H1 (cell line): ENCODE measurements around the gene SEMA3E. TPM values are rescaled to one million over a fixed set of nuclear protein-coding genes. Genes with fewer than 3 reads are reported as not detected.

ENCODE experiments used
- CTCF ChIA-PET: fragments of 300-600 bp; sonication (Branson Sonifier 250); formaldehyde crosslinking; loops from one replicate; lab custom pipeline; 2021; ENCODE audit not compliant: partially characterized antibody; lab: Charles Lee
- POLR2A ChIA-PET: fragments of 300-600 bp; sonication (Branson Sonifier 250); formaldehyde crosslinking; loops from one replicate; lab custom pipeline; 2021; ENCODE audit warnings: inconsistent platforms; ENCODE audit not compliant: partially characterized antibody; lab: Charles Lee
- DNase-seq, 2 experiments: peaks; one replicate each; pipeline versions ENCODE4 v3.0.0 to v3.0.0-alpha.2; 2010 to 2022; ENCODE audit warnings: low spot score in 2 of 2, low read depth in 1 of 2, mixed read lengths in 1 of 2
- FAIRE-seq: peaks from 2 replicates; lab custom pipeline; 2011; peaks lifted over from hg19 to GRCh38; lab: Jason Lieb, UNC
- H2AFZ ChIP-seq: 2 replicates; pipeline ENCODE4 v1.8.1; 2012; ENCODE audit warnings: low read length, inconsistent platforms
- H2AK5ac ChIP-seq: 2 replicates; pipeline ENCODE4 v1.6.1; 2013; ENCODE audit warnings: low read depth, low read length
- H2BK120ac ChIP-seq: replicated peaks from 2 replicates; pipeline ENCODE3; 2013; ENCODE audit warnings: low read depth, low read length, inconsistent platforms
- H2BK12ac ChIP-seq: 2 replicates; pipeline ENCODE4 v1.6.1; 2013; ENCODE audit warnings: low read depth, low read length
- H2BK15ac ChIP-seq: 2 replicates; pipeline ENCODE4 v1.6.1; 2013; ENCODE audit warnings: low read length
- H2BK20ac ChIP-seq: 2 replicates; pipeline ENCODE4 v1.6.1; 2013; ENCODE audit warnings: low read length
- H2BK5ac ChIP-seq: 2 replicates; pipeline ENCODE4 v1.6.1; 2013; ENCODE audit warnings: low read depth, low read length
- H3K14ac ChIP-seq: 2 replicates; pipeline ENCODE4 v1.6.1; 2013; ENCODE audit warnings: inconsistent platforms; ENCODE audit not compliant: insufficient read length
- H3K18ac ChIP-seq: 2 replicates; pipeline ENCODE4 v1.6.1; 2013; ENCODE audit warnings: low read length; ENCODE audit errors: extremely low read depth
- H3K23ac ChIP-seq: 2 replicates; pipeline ENCODE4 v1.6.1; 2013; ENCODE audit warnings: inconsistent platforms; ENCODE audit not compliant: insufficient read length
- H3K23me2 ChIP-seq: 2 replicates; pipeline ENCODE4 v1.6.1; 2013; ENCODE audit warnings: low read depth, low read length
- H3K27ac ChIP-seq: 2 replicates; pipeline ENCODE4 v1.6.1; 2011; ENCODE audit warnings: low read depth, low read length, inconsistent platforms
- H3K27me3 ChIP-seq, 4 experiments: replicated peaks in 1 of 4; 1 replicate in 1 of 4; 2 replicates in 3 of 4; pipeline versions ENCODE4 v1.6.1 to v1.8.1; 2011 to 2013; ENCODE audit warnings: low read length in 3 of 4, mild to moderate bottlenecking in 3 of 4, inconsistent platforms in 2 of 4, mixed read lengths in 2 of 4, moderate library complexity in 1 of 4; ENCODE audit not compliant: control insufficient read depth in 3 of 4, insufficient read depth in 3 of 4; ENCODE audit errors: extremely low read depth in 1 of 4
- H3K36me3 ChIP-seq, 4 experiments: 2 replicates each; pipeline versions ENCODE4 v1.6.1 to v1.8.1; 2011 to 2013; ENCODE audit warnings: mild to moderate bottlenecking in 4 of 4, low read length in 3 of 4, moderate library complexity in 2 of 4, control low read depth in 1 of 4, inconsistent platforms in 1 of 4; ENCODE audit not compliant: insufficient read depth in 4 of 4, control insufficient read depth in 2 of 4
- H3K4ac ChIP-seq: replicated peaks from 2 replicates; pipeline ENCODE3; 2013; ENCODE audit warnings: low read length, low read depth, mixed read lengths, inconsistent platforms; ENCODE audit not compliant: insufficient read length
- H3K4me1 ChIP-seq, 4 experiments: replicated peaks in 1 of 4; 1 replicate in 1 of 4; 2 replicates in 3 of 4; pipeline versions ENCODE4 v1.6.1 to v1.8.1; 2011 to 2013; ENCODE audit warnings: low read length in 3 of 4, inconsistent platforms in 2 of 4, mixed read lengths in 1 of 4; ENCODE audit not compliant: insufficient read depth in 4 of 4, control insufficient read depth in 3 of 4
- H3K4me2 ChIP-seq, 2 experiments: 2 replicates each; pipeline versions ENCODE4 v1.6.1 to v1.8.1; 2011 to 2013; ENCODE audit warnings: low read depth in 2 of 2, low read length in 2 of 2, control low read depth in 1 of 2, inconsistent platforms in 1 of 2, mild to moderate bottlenecking in 1 of 2; ENCODE audit not compliant: insufficient read depth in 1 of 2
- H3K4me3 ChIP-seq, 4 experiments: fragments of 200-600, 300-600 bp in 1 of 4; sonication (generic), shearing (Covaris generic), sonication (Bioruptor Twin) in 1 of 4; 2 replicates each; pipeline versions ENCODE4 v1.5.1 to v1.8.1; 2011 to 2016; ENCODE audit warnings: low read length in 4 of 4, low read depth in 3 of 4, control low read depth in 2 of 4, inconsistent platforms in 2 of 4, mild to moderate bottlenecking in 2 of 4, mixed read lengths in 1 of 4, moderate library complexity in 1 of 4; ENCODE audit not compliant: insufficient read depth in 2 of 4; ENCODE audit errors: extremely low read depth in 1 of 4
- H3K56ac ChIP-seq: replicated peaks from 2 replicates; pipeline ENCODE3; 2013; ENCODE audit warnings: low read depth, mild to moderate bottlenecking, mixed read lengths, low read length, inconsistent platforms; ENCODE audit not compliant: insufficient read length
- H3K79me1 ChIP-seq: 2 replicates; pipeline ENCODE4 v1.6.1; 2013; ENCODE audit warnings: low read depth, low read length, control low read depth
- H3K79me2 ChIP-seq, 2 experiments: 2 replicates each; pipeline versions ENCODE4 v1.6.1 to v1.8.1; 2012 to 2013; ENCODE audit warnings: low read length in 2 of 2, mild to moderate bottlenecking in 2 of 2, inconsistent platforms in 1 of 2; ENCODE audit not compliant: insufficient read depth in 2 of 2, control insufficient read depth in 1 of 2
- H3K9ac ChIP-seq, 4 experiments: replicated peaks in 1 of 4; 1 replicate in 1 of 4; 2 replicates in 3 of 4; pipeline versions ENCODE4 v1.6.1 to v1.8.1; 2011 to 2013; ENCODE audit warnings: low read depth in 3 of 4, low read length in 3 of 4, control low read depth in 2 of 4, mild to moderate bottlenecking in 2 of 4, moderate library complexity in 2 of 4, inconsistent platforms in 1 of 4; ENCODE audit errors: extremely low read depth in 1 of 4
- H3K9me3 ChIP-seq, 2 experiments: 2 replicates each; pipeline versions ENCODE4 v1.6.1 to v1.8.1; 2012 to 2013; ENCODE audit warnings: mild to moderate bottlenecking in 2 of 2, moderate library complexity in 2 of 2, control low read depth in 1 of 2, inconsistent platforms in 1 of 2, low read depth in 1 of 2, low read length in 1 of 2, mixed read lengths in 1 of 2; ENCODE audit not compliant: insufficient read depth in 2 of 2
- H4K20me1 ChIP-seq, 2 experiments: replicated peaks in 1 of 2; 2 replicates each; pipeline versions ENCODE3 to v1.8.1; 2011 to 2013; ENCODE audit warnings: inconsistent platforms in 2 of 2, low read length in 2 of 2, mild to moderate bottlenecking in 1 of 2; ENCODE audit not compliant: insufficient read depth in 2 of 2, control insufficient read depth in 1 of 2
- H4K5ac ChIP-seq: 2 replicates; pipeline ENCODE4 v1.6.1; 2013; ENCODE audit warnings: low read length, low read depth, mixed read lengths, inconsistent platforms; ENCODE audit not compliant: insufficient read length
- H4K8ac ChIP-seq: 2 replicates; pipeline ENCODE4 v1.8.0; 2013; ENCODE audit warnings: mild to moderate bottlenecking, moderate library complexity, low read length, inconsistent platforms; ENCODE audit not compliant: insufficient read depth; ENCODE audit errors: extremely low read depth
- H4K91ac ChIP-seq: replicated peaks from 2 replicates; pipeline ENCODE3; 2013; ENCODE audit warnings: low read length, mixed read lengths, inconsistent platforms; ENCODE audit not compliant: insufficient read length
- CEBPB ChIP-seq: IDR thresholded peaks from 2 replicates; pipeline ENCODE4 v1.6.1; 2012; ENCODE audit warnings: low read depth, low read length
- EP300 ChIP-seq, 2 experiments: IDR thresholded peaks; 1 replicate in 1 of 2; 2 replicates in 1 of 2; pipeline ENCODE4 v1.6.1; 2011 to 2012; ENCODE audit warnings: low read depth in 2 of 2, low read length in 2 of 2, mild to moderate bottlenecking in 2 of 2, borderline replicate concordance in 1 of 2, inconsistent platforms in 1 of 2, moderate library complexity in 1 of 2
- FOSL1 ChIP-seq: IDR thresholded peaks from 2 replicates; pipeline ENCODE4 v1.6.1; 2011; ENCODE audit warnings: mild to moderate bottlenecking, low read depth, low read length, moderate library complexity; ENCODE audit not compliant: insufficient read depth
- HDAC2 ChIP-seq, 2 experiments: fragments of 300-600 bp in 1 of 2; sonication (generic) in 1 of 2; IDR thresholded peaks; 2 replicates each; pipeline ENCODE4 v1.6.1; 2011 to 2012; ENCODE audit warnings: low read depth in 2 of 2, low read length in 2 of 2, mild to moderate bottlenecking in 2 of 2, moderate library complexity in 2 of 2, borderline replicate concordance in 1 of 2, inconsistent platforms in 1 of 2
- KDM4A ChIP-seq: IDR thresholded peaks from one replicate; pipeline ENCODE4 v1.7.1; 2012; ENCODE audit warnings: low read depth, mild to moderate bottlenecking, moderate library complexity, low read length, inconsistent platforms; ENCODE audit not compliant: severe bottlenecking
- RAD21 ChIP-seq, 2 experiments: IDR thresholded peaks in 1 of 2; conservative IDR thresholded peaks in 1 of 2; 2 replicates each; pipeline ENCODE4 v1.6.1; 2011; ENCODE audit warnings: low read depth in 2 of 2, low read length in 2 of 2, improper control_type of control experiment in 1 of 2, inconsistent platforms in 1 of 2, mild to moderate bottlenecking in 1 of 2, moderate library complexity in 1 of 2
- RNF2 ChIP-seq: fragments of 200-900, 300-1000 bp; sonication (generic); IDR thresholded peaks from 2 replicates; pipeline ENCODE4 v1.7.1; 2016; ENCODE audit warnings: borderline replicate concordance, low read depth, mild to moderate bottlenecking, antibody characterized with exemption, low read length; ENCODE audit not compliant: poor library complexity, severe bottlenecking; ENCODE audit errors: missing control alignments
- RXRA ChIP-seq: IDR thresholded peaks from 2 replicates; pipeline ENCODE4 v1.6.1; 2011; ENCODE audit warnings: low read depth, mild to moderate bottlenecking, low read length, moderate library complexity; ENCODE audit not compliant: insufficient read depth
- SP2 ChIP-seq: IDR thresholded peaks from 2 replicates; pipeline ENCODE4 v1.6.1; 2012; ENCODE audit warnings: mild to moderate bottlenecking, low read length, inconsistent platforms
- TAF7 ChIP-seq: optimal IDR thresholded peaks from 2 replicates; pipeline ENCODE3; 2011; ENCODE audit warnings: low read depth, mild to moderate bottlenecking, inconsistent platforms, low read length, moderate library complexity, borderline replicate concordance
- TCF12 ChIP-seq: IDR thresholded peaks from 2 replicates; pipeline ENCODE4 v1.6.1; 2011; ENCODE audit warnings: low read depth, mild to moderate bottlenecking, low read length
- USF2 ChIP-seq: IDR thresholded peaks from 2 replicates; pipeline ENCODE4 v1.6.1; 2011; ENCODE audit warnings: low read length, improper control_type of control experiment
- polyA plus RNA-seq, 7 experiments: library from polyadenylated mRNA; depleted of rRNA in 3 of 7; stranded (reverse) in 5 of 7; unstranded in 2 of 7; fragments of >200 nt in 5 of 7; fragments of 200-250 nt in 2 of 7; gene quantifications; 1 replicate in 5 of 7; 2 replicates in 1 of 7; 4 replicates in 1 of 7; pipeline versions ENCODE4 v1.2.1 to v1.2.3, GENCODE V29; 2011 to 2013; ENCODE audit warnings: missing spikeins in 2 of 7, mixed read lengths in 2 of 7
- total RNA-seq: library from RNA; stranded (reverse); fragmentation: NEBNext Ultra II Directional; extraction: Animal tissue kit (Norgen Biotek cat#: 25700); gene quantifications from 2 replicates; pipeline ENCODE4 v1.2.1, GENCODE V29; 2021

Gene SEMA3E
- total and polyA plus RNA-seq, 2 of the 8 experiments (the other 6 are each of a cell fraction or from before 2014, with no cell fraction given), result 0.93 to 0.94 TPM

- H3K4me1 ChIP-seq, result no peaks in the 10 kb centered on the region; a peak in 1 of 7 replicates
- H3K27me3 ChIP-seq, result no peaks in the 10 kb centered on the region; a peak in 1 of 7 replicates
- DNase-seq (no peak), FAIRE-seq (no peak)
- 0 out of 2 replicates have a peak, but pooled peaks cover 2% of the 10 kb centered on the region for H3K23me2 ChIP-seq
- no peak overlapping the region for H4K91ac ChIP-seq
- H3K4me2 ChIP-seq, result no peak overlapping the region
- H3K79me1 ChIP-seq, result no peaks in the 10 kb centered on the region
- no peak overlapping the region for H2BK12ac ChIP-seq
- H2BK120ac ChIP-seq, result no peak overlapping the region
- CTCF ChIA-PET, result interaction anchor here (0.6 to 1.6 kb wide), 2 partner anchors 11 to 17 kb away, joined by 3 to 4 read pairs; no protein-coding TSS in a partner anchor
- H3K4ac ChIP-seq, result no peak overlapping the region
- no peaks in the 10 kb centered on the region for H3K79me2 ChIP-seq
- no peaks in the 10 kb centered on the region for H4K20me1 ChIP-seq
- no peak overlapping the region for H3K27ac ChIP-seq
- no peaks in the 10 kb centered on the region for H3K9me3 ChIP-seq
- no peak overlapping the region for H4K5ac ChIP-seq
- POLR2A ChIA-PET, result interaction anchor here (1.2 kb wide), 1 partner anchor 9 kb away, joined by 3 read pairs; no protein-coding TSS in a partner anchor
- H4K8ac ChIP-seq, result no peak overlapping the region
- H3K18ac ChIP-seq, result no peak overlapping the region
- H2BK5ac ChIP-seq, result no peak overlapping the region
- H3K9ac ChIP-seq, result no peak overlapping the region
- H2AFZ ChIP-seq, result no peak overlapping the region
- H2BK20ac ChIP-seq, result no peak overlapping the region
- H2AK5ac ChIP-seq, result no peak overlapping the region
- no peak overlapping the region for H3K4me3 ChIP-seq
- H3K56ac ChIP-seq, result no peak overlapping the region
- no peak overlapping the region for H3K14ac ChIP-seq
- no peak overlapping the region for H3K23ac ChIP-seq
- H3K36me3 ChIP-seq, result no peaks in the 10 kb centered on the region
- H2BK15ac ChIP-seq, result no peak overlapping the region
- TF ChIP-seq RNF2 (no peak), TAF7 (no peak), RAD21 (IDR thresholded peaks at IDR 0.05 in 1 of 2, conservative IDR thresholded peaks at IDR 0.05 in 1 of 2; ENCODE audit: low read depth in 2 of 2, low read length in 2 of 2) (no peak), SP2 (no peak), RXRA (no peak), KDM4A (no peak), EP300 (IDR thresholded peaks at IDR 0.05; ENCODE audit: borderline replicate concordance in 1 of 2, low read depth in 2 of 2, low read length in 2 of 2) (no peak), TCF12 (no peak), HDAC2 (IDR thresholded peaks at IDR 0.05; ENCODE audit: borderline replicate concordance in 1 of 2, low read depth in 2 of 2, low read length in 2 of 2) (no peak), USF2 (no peak), CEBPB (no peak), FOSL1 (no peak)
These were observed 114.5 kb downstream of the SEMA3E start for GRCh38 chr7:83534488-83534887.
